CD4-positive, alpha-beta T cell treated with Interleukin-6 for 4 hours (primary cell): Measurements from ENCODE around the gene SERF2.

Experiments
- DNase-seq: peaks from one replicate; pipeline ENCODE4 v3.0.0-alpha.2; 2020; ENCODE audit warnings: mixed read lengths

SERF2 gene

DNA sequence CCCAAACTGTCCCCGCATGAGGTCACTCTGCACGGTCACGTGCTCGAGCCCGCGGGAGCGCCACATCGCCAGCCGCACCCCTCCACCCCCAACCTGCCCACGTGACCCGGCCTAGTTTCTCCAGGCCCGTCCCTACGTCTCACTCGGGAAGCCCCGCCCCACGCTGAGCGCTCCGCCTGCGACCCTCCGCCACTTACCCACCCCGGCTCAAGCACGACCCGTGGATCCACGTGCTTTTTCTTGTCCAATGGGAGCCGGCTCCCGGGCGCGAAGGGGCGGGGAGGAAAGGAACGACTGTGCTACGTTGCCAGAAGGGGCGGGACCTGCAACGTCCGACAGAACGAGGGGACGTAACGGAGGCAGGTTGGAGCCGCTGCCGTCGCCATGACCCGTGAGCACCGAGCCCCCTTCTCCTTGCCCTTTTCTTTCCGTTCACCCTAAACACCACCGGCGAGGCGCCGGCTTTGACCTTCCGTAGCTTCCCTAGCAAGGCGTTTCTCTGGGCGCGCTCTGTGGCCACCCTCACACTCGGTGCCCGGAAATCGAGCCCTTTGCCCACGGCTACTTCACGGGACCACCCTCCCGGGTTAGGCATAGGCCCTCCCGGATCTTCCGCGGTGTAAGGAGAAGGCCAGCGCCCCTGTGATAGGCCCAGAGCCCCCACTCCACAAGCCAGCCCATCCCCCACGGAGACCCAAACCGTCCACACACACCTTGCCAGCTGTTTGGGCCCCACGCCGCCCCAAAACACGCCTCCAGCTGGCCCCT, at the start of gene SERF2:
SERF2 (plus strand) TSS at position 328 of the 768 bp plus-strand sequence; CDS start at position 385, 57 bp downstream.
- DNase-seq: peak; percentile 100

DNA sequence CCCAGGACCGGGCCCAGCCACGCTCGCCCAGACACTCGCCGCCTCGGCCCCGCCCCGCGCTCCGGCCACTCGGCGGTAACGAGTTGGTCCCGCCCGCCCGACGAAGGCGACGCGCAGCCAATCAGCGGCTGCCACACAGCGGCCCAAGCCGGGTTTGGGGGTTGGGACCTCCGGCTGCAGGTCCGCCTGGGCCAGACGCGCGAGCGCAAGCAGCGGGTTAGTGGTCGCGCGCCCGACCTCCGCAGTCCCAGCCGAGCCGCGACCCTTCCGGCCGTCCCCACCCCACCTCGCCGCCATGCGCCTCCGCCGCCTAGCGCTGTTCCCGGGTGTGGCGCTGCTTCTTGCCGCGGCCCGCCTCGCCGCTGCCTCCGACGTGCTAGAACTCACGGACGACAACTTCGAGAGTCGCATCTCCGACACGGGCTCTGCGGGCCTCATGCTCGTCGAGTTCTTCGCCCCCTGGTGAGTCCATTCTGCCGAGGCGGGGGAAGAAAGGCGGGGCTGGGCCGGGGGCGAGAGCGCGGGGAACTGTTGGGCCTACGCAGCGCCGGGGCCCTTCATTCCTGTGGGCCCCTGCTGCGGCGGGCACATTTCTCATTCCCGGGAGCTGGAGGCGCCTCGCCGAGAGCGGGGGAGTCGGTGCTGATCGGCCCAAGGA, 45.7 kb upstream of the SERF2 start, which contains the start of gene PDIA3:
PDIA3 (plus strand) TSS at position 194 of the 658 bp plus-strand sequence; CDS start at position 296, 102 bp downstream.
- DNase-seq: peak; percentile 86

GRCh38 chr15:43746903-43747309, 45.2 kb upstream of the SERF2 start:
- peak; percentile 32 for DNase-seq

- no peak for DNase-seq
These were observed 43.7 kb upstream of the SERF2 start for GRCh38 chr15:43748376-43748775.

GRCh38 chr15:43749690-43750345, 42.3 kb upstream of the SERF2 start:
- DNase-seq: peak; percentile 54

GRCh38 chr15:43751885-43752284, 40.2 kb upstream of the SERF2 start:
- DNase-seq: no peak

- no peak for DNase-seq
These were observed 29.3 kb upstream of the SERF2 start for GRCh38 chr15:43762824-43763223.

DNA sequence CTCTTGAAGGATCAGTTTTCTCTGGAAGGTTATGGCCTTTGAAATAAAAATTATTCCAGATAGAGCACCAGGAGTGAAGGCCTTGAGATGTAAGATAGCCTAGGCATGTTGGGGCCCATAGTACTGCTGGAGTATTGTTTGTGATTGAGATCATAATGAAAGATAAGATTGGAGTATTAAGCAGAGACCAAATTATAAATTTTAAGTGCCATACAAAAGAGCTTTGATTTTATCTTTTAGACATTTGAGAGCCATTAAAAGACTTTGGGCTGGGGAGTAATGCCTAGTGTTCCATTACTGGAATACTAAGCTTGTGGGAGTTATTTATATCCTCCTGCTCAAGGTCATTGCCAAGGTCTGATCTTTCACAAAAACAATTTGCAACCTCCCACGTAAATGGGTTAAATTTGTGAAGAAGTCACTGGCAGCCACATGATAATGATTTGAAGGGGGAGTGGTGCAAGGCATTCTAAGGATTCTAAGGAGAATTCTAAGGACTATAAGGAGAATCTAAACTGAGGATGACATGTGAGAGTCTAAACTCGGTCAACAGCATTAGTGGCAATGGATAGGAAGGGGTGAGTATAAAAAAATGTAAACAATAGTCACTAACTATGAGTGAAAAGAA, 28.2 kb upstream of the SERF2 start:
- DNase-seq: no peak

GRCh38 chr15:43769584-43770228, 22.4 kb upstream of the SERF2 start:
- DNase-seq: peak; percentile 76

DNA sequence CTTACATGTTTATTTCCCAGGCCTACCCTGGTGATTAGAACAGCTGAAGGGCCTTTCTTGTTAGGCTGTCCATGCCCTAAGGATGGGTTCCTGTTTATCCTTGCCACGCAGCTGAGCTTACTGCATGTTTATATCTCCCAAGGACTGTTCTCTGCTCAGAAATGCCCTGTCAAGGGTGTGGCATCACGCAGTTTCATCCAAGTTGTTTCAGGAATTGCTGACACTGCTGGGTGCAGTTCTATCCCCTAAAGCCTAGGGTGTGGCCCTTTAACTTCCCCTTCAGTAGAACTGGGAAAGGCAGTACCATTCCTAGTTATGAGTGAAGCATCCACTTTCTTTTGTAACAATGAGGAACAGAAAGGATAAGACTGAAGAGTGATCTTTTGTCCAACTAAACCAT, 20.3 kb upstream of the SERF2 start:
- DNase-seq: no peak

GRCh38 chr15:43772624-43773023, 19.5 kb upstream of the SERF2 start:
- DNase-seq: no peak

DNA sequence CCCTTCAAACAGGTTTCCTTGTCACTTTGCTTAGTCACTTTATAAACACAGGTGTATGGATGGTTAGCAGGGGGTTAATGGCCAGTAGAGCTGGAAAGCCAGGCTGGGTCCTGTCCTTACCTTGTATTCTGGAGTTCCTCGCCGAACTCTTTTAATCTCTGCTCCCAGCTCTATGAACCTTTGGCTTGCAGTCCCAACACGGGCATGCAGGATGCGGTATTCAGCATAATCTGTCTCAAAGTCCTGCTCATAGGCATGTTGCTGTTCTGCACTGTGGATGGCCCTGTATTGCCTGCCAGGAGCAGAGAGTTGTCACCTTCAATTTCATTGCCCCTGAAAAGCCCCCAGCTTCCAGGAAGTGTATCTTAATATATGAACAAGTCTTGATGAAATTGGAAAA, 18.1 kb upstream of the SERF2 start:
- no peak for DNase-seq

DNA sequence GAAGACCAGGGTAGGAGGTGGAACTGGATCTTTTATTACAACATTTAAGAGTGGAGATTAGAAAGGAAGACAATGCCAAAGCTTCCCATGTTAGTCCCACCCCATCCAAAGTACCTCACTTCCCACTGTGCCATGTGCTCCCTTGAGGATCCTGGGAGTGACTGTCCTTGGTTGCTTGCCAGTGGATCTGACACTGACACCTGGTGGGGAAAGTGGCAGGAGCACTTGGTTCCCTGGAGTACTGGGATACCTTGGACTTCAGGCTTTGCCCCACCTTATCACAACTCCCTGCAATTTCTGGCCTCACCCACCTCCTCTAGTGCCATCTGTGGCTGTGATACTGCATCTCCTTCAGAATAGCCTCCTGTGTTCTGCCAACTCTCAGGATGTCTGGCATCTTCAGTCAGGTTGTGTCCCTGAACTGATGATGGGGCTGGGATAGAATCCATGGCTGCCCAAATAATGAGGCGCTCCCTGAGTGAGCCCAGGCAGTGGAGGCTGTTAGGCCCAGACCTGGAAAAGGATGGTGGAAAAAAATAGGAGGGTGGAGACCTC, 16.6 kb upstream of the SERF2 start:
- no peak for DNase-seq

- peak; percentile 22 for DNase-seq
These were observed 15.9 kb upstream of the SERF2 start for GRCh38 chr15:43776101-43776717.

DNA sequence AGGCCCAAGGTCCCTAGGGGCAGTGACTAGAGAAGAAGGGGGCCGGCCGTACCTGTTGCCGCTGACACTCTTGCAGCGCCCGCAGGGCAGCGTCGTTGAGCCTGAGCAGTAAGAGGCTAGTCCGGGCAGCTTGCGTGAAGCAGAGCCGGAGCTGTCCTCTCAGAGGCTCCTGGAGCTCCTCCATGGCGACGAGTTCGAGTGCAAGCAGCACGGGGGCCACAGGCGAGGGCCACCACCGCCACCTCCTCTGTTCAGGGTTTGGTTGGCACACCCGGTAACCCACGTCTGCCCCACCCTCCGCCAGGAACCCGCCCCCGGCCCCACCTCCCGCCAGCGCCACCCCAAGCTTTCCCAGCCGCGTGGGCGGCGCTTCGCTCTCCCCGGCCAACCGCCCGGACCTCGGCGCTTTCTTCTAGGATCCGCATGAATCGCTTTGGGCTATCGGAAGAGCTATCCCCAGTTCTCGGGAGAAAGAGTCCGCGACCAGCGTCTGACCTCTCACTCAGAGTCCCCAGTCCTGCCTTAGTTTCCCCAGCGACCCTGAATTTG, 15.3 kb upstream of the SERF2 start, which contains the start of gene ELL3:
ELL3 (minus strand) TSS at position 249 of the 549 bp plus-strand sequence; CDS start at position 184, 65 bp downstream.
- DNase-seq: peak; percentile 91

- peak; percentile 82 for DNase-seq
These were observed 14.7 kb upstream of the SERF2 start for GRCh38 chr15:43777267-43777914.

GRCh38 chr15:43779016-43779415, 13.1 kb upstream of the SERF2 start:
- DNase-seq: no peak

DNA sequence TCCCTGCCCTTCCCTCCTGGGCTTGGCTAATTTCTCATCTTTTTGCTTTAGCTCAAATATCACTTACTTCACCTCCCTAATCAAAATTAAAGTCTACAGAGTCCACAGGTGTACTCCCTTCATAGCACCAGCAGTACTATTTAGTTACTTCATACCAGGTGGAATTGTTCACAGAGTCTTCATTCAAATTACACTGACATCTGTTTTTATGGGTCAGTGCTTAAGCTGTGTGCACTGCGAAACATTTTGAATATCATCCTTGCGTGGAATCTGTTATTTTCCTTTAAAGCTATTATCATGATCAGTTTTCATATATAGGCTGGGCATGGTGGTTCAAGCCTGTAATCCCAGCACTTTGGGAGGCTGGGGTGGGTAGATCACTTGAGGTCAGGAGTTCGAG, 2.7 kb upstream of the SERF2 start:
- DNase-seq: no peak

DNA sequence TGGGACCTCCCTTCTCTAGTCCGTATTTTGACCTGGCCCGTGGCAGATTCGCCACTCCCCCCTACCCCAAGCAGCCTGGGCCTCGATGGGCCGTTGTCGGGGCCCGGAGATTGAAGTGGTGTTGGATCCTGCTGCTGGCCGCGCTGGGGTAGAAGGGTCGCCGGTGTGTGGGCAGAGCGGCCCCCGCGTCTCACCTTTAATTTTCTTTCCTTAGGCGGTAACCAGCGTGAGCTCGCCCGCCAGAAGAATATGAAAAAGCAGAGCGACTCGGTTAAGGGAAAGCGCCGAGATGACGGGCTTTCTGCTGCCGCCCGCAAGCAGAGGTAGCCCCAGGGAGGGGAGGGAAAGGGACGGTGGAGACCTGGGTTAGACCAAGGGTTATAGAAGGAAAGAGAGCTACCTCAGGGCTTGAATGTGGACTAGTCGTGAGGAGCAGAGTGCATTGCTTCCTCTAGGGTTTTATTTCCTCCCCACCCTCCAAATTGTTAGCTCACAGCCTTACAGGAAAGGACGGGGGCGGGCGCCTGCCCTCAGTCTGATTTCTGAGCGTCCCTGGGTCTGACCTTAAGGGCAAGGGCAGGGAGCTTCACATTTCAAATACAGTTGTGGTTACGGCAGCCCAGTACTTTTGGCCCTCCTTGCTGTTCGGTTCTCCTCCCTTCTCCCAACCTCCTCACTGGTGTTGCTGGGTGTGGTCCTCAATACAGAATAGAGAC, 799 bp downstream of the SERF2 start:
- DNase-seq: peak; percentile 39

DNA sequence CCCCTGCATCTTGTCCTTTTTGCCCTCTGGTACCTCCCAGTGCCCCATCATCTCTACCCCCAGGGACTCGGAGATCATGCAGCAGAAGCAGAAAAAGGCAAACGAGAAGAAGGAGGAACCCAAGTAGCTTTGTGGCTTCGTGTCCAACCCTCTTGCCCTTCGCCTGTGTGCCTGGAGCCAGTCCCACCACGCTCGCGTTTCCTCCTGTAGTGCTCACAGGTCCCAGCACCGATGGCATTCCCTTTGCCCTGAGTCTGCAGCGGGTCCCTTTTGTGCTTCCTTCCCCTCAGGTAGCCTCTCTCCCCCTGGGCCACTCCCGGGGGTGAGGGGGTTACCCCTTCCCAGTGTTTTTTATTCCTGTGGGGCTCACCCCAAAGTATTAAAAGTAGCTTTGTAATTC, 1.5 kb downstream of the SERF2 start:
- DNase-seq: no peak
